Measurements from ENCODE around the gene DPY30. TPM values are rescaled to one million over a fixed set of nuclear protein-coding genes. Genes with fewer than 3 reads are reported as not detected.
A peak's percentile ranks its signal among the peaks of the same experiment; 100 is the strongest.

Gene DPY30
- total and polyA plus RNA-seq, 4 experiments from 2014 or later: 50.0 to 233 (median 109) TPM

DNA sequence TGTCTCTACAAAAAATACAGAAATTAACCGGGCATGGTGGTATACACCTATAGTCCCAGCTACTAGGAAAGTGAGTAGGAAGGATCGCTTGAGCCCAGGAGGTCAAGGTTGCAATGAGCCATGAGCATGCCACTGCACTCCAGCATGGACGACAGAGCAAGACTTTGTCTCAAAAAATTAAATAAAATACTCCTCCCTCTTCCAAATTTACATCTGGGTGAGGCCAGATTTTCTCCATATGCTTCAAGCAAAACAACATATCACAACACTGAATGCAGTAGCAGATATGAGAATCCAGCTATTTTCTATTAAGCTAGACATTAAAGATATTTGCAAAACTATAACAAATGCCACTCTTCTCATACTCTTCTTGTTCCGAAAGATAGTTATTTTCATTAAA lies 49.7 kb downstream of the DPY30 start:
- Mint-ChIP-seq H3K36me3 (peaks cover 4 to 8% of the 10 kb centered on the region in 2 donors), H3K27ac (no peak overlapping the region), H3K4me1 (peaks cover 23 to 49% (median 33%) of the 10 kb centered on the region in 4 donors), H3K4me3 (no peak overlapping the region), H3K9me3 (peaks cover 0 to 2% (median 0%) of the 10 kb centered on the region in 8 donors), H3K27me3 (no peaks in the 10 kb centered on the region)
- ChIA-PET CTCF (ENCODE audit: partially characterized antibody) (no interaction called here), POLR2A (ENCODE audit: partially characterized antibody) (no interaction called here)
- Histone ChIP-seq H3K9me3 (ENCODE audit: control insufficient read depth in 1 of 2, low read length in 2 of 2) (no peaks in the 10 kb centered on the region), H3K27me3 (ENCODE audit: insufficient read depth, low read length) (no peaks in the 10 kb centered on the region), H3K27ac (ENCODE audit: low read depth, low read length) (no peak overlapping the region), H3K4me1 (ENCODE audit: insufficient read depth, low read length) (peaks cover 11% of the 10 kb centered on the region), H3K36me3 (ENCODE audit: insufficient read depth, low read length) (no peaks in the 10 kb centered on the region), H3K4me3 (ENCODE audit: low read length in 2 of 2) (no peak overlapping the region)
- intact Hi-C loops (cut with micrococcal nuclease): no loop called here
- DNase-seq: no peak

DNA sequence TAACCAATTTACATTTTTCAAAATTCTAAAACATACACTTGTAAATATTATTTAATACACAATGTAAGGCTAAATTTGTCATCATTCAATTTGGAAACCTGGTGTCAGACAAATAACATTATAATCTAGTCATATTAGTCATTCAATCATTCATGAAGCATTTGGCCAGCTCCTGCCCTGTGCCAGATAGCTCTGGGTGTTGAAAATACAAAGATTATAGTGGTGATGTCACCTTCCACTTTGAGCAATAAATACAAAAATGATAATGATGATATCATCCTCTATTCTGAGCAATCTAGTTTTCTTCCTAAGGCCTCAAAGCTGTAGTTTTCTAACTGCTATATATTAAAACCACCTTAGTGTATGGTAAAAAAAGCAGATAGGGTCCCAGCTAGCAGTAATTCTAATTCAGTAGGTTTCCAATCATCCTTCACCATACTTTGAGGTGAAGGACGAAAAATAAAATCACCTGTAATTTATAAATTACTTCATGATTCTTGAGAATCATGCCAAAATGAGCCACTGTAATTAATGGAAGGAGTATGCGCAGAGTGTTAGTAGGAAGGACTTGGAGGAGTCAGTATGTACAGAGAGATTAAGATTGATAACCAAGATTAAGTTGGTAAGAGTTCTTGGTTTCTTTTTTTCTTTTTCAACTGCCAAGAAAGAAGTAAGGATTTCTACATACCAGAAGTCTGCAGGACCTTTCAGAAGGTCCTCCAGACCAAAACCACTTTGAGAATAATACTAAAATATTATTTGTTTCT lies 52.0 kb downstream of the DPY30 start:
- no peak for DNase-seq
- Mint-ChIP-seq H3K9me3 (peaks cover 0 to 2% (median 0%) of the 10 kb centered on the region in 8 donors), H3K36me3 (peaks cover 10 to 20% of the 10 kb centered on the region in 2 donors), H3K27me3 (no peaks in the 10 kb centered on the region), H3K4me3 (no peak overlapping the region), H3K4me1 (peaks cover 23 to 50% (median 31%) of the 10 kb centered on the region in 4 donors), H3K27ac (peak overlapping the region in 3 of 7 donors; percentile 29 to 58 (median 57))
- no peak overlapping the region for H3K4me3 ChIP-seq (ENCODE audit: low read length in 2 of 2)
- no peak overlapping the region for H3K27ac ChIP-seq (ENCODE audit: low read depth, low read length)
- H3K9me3 ChIP-seq (ENCODE audit: control insufficient read depth in 1 of 2, low read length in 2 of 2): no peaks in the 10 kb centered on the region
- ChIA-PET CTCF (ENCODE audit: partially characterized antibody) (no interaction called here), POLR2A (ENCODE audit: partially characterized antibody) (no interaction called here)
- no peaks in the 10 kb centered on the region for H3K27me3 ChIP-seq (ENCODE audit: insufficient read depth, low read length)
- peaks cover 6% of the 10 kb centered on the region for H3K4me1 ChIP-seq (ENCODE audit: insufficient read depth, low read length)
- H3K36me3 ChIP-seq (ENCODE audit: insufficient read depth, low read length): no peaks in the 10 kb centered on the region
- intact Hi-C loops (cut with micrococcal nuclease): no loop called here

DNA sequence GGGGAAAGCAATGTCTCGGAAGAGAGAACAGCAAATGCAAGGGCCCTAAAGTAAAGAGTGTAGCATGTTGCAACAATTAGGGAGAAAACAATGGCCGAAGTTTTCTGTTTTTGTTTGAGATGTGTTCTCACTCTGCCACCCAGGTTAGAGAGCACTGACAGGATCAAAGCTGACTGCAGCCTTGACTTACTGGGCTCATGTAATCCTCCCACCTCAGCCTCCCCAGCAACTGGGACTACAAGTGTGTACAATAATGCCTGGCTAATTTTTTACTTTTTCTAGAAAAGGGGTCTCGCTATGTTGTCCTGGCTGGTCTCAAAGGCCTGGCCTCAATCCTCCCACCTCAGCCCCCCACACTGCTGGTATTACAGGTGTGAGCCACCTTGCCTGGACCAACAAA lies 52.7 kb downstream of the DPY30 start:
- intact Hi-C loops (cut with micrococcal nuclease): no loop called here
- Histone ChIP-seq H3K9me3 (ENCODE audit: control insufficient read depth in 1 of 2, low read length in 2 of 2) (no peaks in the 10 kb centered on the region), H3K4me3 (ENCODE audit: low read length in 2 of 2) (no peak overlapping the region), H3K27me3 (ENCODE audit: insufficient read depth, low read length) (no peaks in the 10 kb centered on the region), H3K27ac (ENCODE audit: low read depth, low read length) (no peak overlapping the region), H3K36me3 (ENCODE audit: insufficient read depth, low read length) (no peaks in the 10 kb centered on the region), H3K4me1 (ENCODE audit: insufficient read depth, low read length) (peaks cover 1% of the 10 kb centered on the region)
- no peak for DNase-seq
- ChIA-PET CTCF (ENCODE audit: partially characterized antibody) (no interaction called here), POLR2A (ENCODE audit: partially characterized antibody) (no interaction called here)
- Mint-ChIP-seq H3K4me1 (peaks cover 20 to 48% (median 28%) of the 10 kb centered on the region in 4 donors), H3K9me3 (peaks cover 0 to 2% (median 0%) of the 10 kb centered on the region in 8 donors), H3K27me3 (no peaks in the 10 kb centered on the region), H3K4me3 (no peak overlapping the region), H3K36me3 (peaks cover 11 to 18% of the 10 kb centered on the region in 2 donors), H3K27ac (peak overlapping the region in 5 of 7 donors; percentile 24 to 77 (median 29))

DNA sequence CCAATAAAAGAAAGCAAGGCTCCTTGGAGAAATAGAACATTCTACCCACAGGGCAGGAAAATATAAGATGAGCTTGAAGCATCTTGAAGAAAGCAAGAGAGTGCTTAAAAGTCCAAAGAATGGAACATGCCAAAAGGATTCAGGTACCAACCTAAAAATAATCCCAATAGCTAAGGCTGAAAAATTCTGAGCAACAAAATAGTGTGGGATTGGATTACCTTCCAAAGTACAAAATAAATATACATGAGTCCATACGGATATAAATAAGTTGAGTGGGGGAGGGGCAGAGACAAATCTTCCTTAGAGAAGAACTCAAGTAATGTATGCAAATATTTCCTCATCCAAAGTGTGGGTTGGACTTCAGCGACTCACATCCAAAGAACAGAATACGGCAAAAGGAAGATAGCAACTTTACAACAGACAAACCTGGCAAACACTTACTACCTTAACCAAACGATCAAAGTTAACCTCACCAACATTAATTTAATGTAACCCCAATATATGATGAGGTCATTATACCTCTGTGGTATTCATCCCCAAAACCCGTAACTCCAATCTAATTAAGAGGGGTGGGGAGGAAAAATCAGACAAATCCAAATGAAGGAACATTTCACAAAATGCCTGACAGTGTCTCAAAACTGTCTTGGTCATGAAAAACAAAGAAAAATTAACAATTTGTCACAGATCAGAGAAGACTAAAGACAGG lies 55.7 kb downstream of the DPY30 start:
- H3K4me1 Mint-ChIP-seq: peaks cover 31 to 51% (median 40%) of the 10 kb centered on the region in 4 donors
- peaks cover 14% of the 10 kb centered on the region for H3K4me1 ChIP-seq (ENCODE audit: insufficient read depth, low read length)

DNA sequence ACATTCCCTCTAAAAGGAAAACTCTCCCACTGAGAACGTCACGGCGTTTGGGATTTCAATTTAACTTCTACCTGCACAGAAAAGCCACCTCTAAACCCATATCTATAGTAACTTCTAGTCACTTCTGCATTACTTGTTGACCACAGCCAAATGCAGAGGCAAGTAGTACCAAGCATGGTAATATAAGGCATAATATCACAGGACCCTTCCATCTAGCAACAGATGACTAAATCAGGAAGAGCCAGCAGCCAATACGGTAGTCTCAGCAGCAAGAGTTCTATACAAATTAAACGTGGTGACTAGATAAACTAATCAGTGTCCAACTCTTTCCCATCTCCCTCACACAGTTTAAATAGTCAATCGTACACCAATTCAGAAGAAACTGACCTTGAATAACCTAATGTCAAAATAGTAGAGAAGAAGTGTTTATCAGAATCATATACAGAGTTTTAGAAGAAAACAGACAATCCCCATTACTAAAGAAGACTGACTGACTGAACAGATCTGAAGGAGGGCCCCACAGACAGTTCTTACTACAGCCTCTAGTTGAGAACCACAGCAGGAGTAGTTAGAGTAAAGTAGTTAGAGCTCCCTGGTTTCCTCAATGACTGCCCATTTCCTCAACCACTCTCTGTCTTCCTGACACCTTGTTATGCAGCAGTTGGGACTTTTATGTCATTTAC lies 58.8 kb downstream of the DPY30 start:
- no peaks in the 10 kb centered on the region for H3K9me3 ChIP-seq (ENCODE audit: control insufficient read depth in 1 of 2, low read length in 2 of 2)
- H3K27me3 ChIP-seq (ENCODE audit: insufficient read depth, low read length): no peaks in the 10 kb centered on the region
- H3K27me3 Mint-ChIP-seq: no peaks in the 10 kb centered on the region
- CTCF ChIA-PET (ENCODE audit: partially characterized antibody): no interaction called here
- peaks cover 14% of the 10 kb centered on the region for H3K4me1 ChIP-seq (ENCODE audit: insufficient read depth, low read length)
- no peak overlapping the region for H3K27ac ChIP-seq (ENCODE audit: low read depth, low read length)
- POLR2A ChIA-PET (ENCODE audit: partially characterized antibody): no interaction called here
- peak in 3 of 5 donors; percentile 1 to 22 (median 9) for DNase-seq
- H3K4me1 Mint-ChIP-seq: peaks cover 26 to 41% (median 34%) of the 10 kb centered on the region in 4 donors
- H3K4me3 ChIP-seq (ENCODE audit: low read length in 2 of 2): no peak overlapping the region
- peak overlapping the region; percentile 2 to 83 (median 58) for H3K27ac Mint-ChIP-seq
- intact Hi-C loops (cut with micrococcal nuclease): no loop called here
- H3K9me3 Mint-ChIP-seq: no peaks in the 10 kb centered on the region
- H3K36me3 ChIP-seq (ENCODE audit: insufficient read depth, low read length): no peaks in the 10 kb centered on the region
- peaks cover 9 to 12% of the 10 kb centered on the region in 2 donors for H3K36me3 Mint-ChIP-seq
- peak overlapping the region in 3 of 8 donors; percentile 26 to 61 (median 29) for H3K4me3 Mint-ChIP-seq

More for the DNA sequence above, 55.7 kb downstream of the DPY30 start:
- CTCF ChIA-PET (ENCODE audit: partially characterized antibody): interaction anchor here (0.6 kb wide), 1 partner anchor 35 kb away, joined by 3 read pairs; no protein-coding TSS in a partner anchor
- no peak for DNase-seq
- H3K27ac ChIP-seq (ENCODE audit: low read depth, low read length): no peak overlapping the region
- no peaks in the 10 kb centered on the region for H3K9me3 Mint-ChIP-seq
- no peak overlapping the region for H3K27ac Mint-ChIP-seq
- H3K4me3 Mint-ChIP-seq: no peak overlapping the region
- H3K4me3 ChIP-seq (ENCODE audit: low read length in 2 of 2): no peak overlapping the region
- no peaks in the 10 kb centered on the region for H3K36me3 ChIP-seq (ENCODE audit: insufficient read depth, low read length)
- no peaks in the 10 kb centered on the region for H3K27me3 ChIP-seq (ENCODE audit: insufficient read depth, low read length)
- intact Hi-C loops (cut with micrococcal nuclease): no loop called here
- H3K9me3 ChIP-seq (ENCODE audit: control insufficient read depth in 1 of 2, low read length in 2 of 2): no peaks in the 10 kb centered on the region
- POLR2A ChIA-PET (ENCODE audit: partially characterized antibody): interaction anchor here (1.2 kb wide), 1 partner anchor 25 kb away, joined by 3 read pairs; no protein-coding TSS in a partner anchor
- no peaks in the 10 kb centered on the region for H3K27me3 Mint-ChIP-seq
- peaks cover 12 to 13% of the 10 kb centered on the region in 2 donors for H3K36me3 Mint-ChIP-seq

DNA sequence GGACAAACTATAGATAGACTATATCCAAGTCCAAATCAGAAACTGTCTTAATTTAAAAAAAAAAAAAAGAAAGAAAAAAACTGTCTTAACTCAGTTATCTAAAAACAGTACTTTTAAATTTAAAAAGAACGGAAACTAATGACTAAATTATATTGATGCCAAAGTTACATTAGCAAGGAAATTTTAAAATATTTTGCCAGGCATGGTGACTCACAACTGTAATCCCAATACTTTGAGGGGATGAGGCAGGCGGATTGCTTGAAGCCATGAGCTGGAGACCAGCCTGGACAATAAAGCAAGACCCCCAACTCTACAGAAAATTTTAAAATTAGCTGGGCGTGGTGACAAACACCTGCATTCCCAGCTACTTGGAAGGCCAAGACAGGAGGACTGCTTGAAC lies 59.6 kb downstream of the DPY30 start:
- peaks cover 10 to 12% of the 10 kb centered on the region in 2 donors for H3K36me3 Mint-ChIP-seq
- no peaks in the 10 kb centered on the region for H3K36me3 ChIP-seq (ENCODE audit: insufficient read depth, low read length)
- no peaks in the 10 kb centered on the region for H3K27me3 ChIP-seq (ENCODE audit: insufficient read depth, low read length)
- H3K27ac ChIP-seq (ENCODE audit: low read depth, low read length): no peak overlapping the region
- H3K4me1 Mint-ChIP-seq: peaks cover 28 to 46% (median 36%) of the 10 kb centered on the region in 4 donors
- POLR2A ChIA-PET (ENCODE audit: partially characterized antibody): interaction anchor here (0.6 kb wide), 1 partner anchor 187 kb away, joined by 4 read pairs; no protein-coding TSS in a partner anchor
- no peaks in the 10 kb centered on the region for H3K9me3 ChIP-seq (ENCODE audit: control insufficient read depth in 1 of 2, low read length in 2 of 2)
- CTCF ChIA-PET (ENCODE audit: partially characterized antibody): no interaction called here
- no peaks in the 10 kb centered on the region for H3K27me3 Mint-ChIP-seq
- H3K4me3 Mint-ChIP-seq: no peak overlapping the region
- DNase-seq: no peak
- H3K4me3 ChIP-seq (ENCODE audit: low read length in 2 of 2): no peak overlapping the region
- intact Hi-C loops (cut with micrococcal nuclease): no loop called here
- peaks cover 14% of the 10 kb centered on the region for H3K4me1 ChIP-seq (ENCODE audit: insufficient read depth, low read length)
- H3K27ac Mint-ChIP-seq: no peak overlapping the region
- H3K9me3 Mint-ChIP-seq: no peaks in the 10 kb centered on the region

DNA sequence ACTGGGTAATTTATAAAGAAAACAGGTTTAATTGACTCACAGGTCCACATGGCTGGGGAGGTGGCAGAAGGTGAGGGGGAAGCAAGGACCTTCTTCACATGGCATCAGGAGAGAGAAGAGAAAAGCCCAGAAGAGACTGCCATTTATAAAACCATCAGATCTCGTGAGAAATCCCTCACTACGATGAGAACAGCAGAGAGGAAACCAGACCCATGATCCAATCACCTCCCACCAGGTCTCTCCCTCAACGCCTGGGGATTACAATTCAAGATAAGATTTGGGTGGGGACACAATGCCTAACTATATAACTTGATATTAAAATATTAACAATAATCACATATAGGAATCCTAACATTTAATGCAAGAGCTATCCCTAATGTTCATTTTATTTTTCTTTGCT lies 60.6 kb downstream of the DPY30 start:
- Mint-ChIP-seq H3K4me3 (no peak overlapping the region), H3K27ac (peak overlapping the region in 1 of 7 donors; percentile 51), H3K36me3 (peaks cover 7 to 9% of the 10 kb centered on the region in 2 donors), H3K9me3 (no peaks in the 10 kb centered on the region), H3K4me1 (peaks cover 26 to 48% (median 33%) of the 10 kb centered on the region in 4 donors), H3K27me3 (no peaks in the 10 kb centered on the region)
- H3K27ac ChIP-seq (ENCODE audit: low read depth, low read length): no peak overlapping the region
- no peaks in the 10 kb centered on the region for H3K27me3 ChIP-seq (ENCODE audit: insufficient read depth, low read length)
- H3K4me3 ChIP-seq (ENCODE audit: low read length in 2 of 2): no peak overlapping the region
- peaks cover 17% of the 10 kb centered on the region for H3K4me1 ChIP-seq (ENCODE audit: insufficient read depth, low read length)
- no peaks in the 10 kb centered on the region for H3K9me3 ChIP-seq (ENCODE audit: control insufficient read depth in 1 of 2, low read length in 2 of 2)
- ChIA-PET CTCF (ENCODE audit: partially characterized antibody) (no interaction called here), POLR2A (ENCODE audit: partially characterized antibody) (no interaction called here)
- intact Hi-C loops (cut with micrococcal nuclease): no loop called here
- DNase-seq: no peak
- H3K36me3 ChIP-seq (ENCODE audit: insufficient read depth, low read length): no peaks in the 10 kb centered on the region
